ENCODE measurements around the gene DOK5.
"Not testable (repeated sequence)": the region's sequence is repeated elsewhere in the genome, so short reads cannot be mapped to it uniquely, and the experiment has no call there.

The DOK5 gene

DNA sequence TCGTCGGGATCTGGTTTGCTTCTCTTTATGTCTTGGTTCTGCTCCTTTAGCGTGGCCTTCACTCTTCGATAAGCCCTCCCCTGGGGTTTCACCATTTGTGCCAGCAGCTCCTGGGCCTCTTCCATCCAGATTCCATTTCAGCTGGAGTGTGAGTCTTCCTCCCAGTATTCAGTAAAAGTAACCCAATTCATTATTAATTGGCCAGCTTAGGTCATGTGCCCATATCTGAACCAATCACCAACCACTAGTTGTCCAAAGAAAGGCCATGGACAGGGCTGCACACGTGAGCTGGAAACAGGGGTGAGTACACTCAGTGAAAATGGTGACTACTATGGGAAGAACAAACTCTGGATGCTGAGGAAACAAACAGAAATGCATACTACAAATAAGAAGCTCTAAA, 2.8 kb upstream of the DOK5 start:
- no peak for DNase-seq

DNA sequence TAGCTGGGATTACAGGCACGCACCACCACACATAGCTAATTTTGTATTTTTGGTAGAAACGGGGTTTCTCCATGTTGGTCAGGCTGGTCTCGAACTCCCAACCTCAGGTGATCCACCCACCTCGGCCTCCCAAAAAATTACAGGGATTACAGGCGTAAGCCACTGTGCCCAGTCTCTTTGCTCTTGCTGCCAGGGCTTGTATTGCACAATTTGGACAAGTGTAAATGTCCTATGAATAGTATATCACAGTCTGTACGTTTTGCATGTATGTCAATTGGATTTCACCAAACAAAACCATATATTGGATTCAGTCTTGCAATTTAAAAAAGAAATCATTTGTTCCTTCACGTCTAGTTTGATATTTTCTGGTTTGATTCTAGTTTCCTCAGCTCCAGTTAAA, 2.1 kb upstream of the DOK5 start:
- no peak for DNase-seq

- DNase-seq = no peak
Observed at GRCh38 chr20:54474046-54474445, 1.3 kb upstream of the DOK5 start.

- no peak for DNase-seq
Observed at GRCh38 chr20:54474866-54475265, 527 bp upstream of the DOK5 start.

- DNase-seq = no peak
Observed at GRCh38 chr20:54476169-54477009, 996 bp downstream of the DOK5 start.

DNA sequence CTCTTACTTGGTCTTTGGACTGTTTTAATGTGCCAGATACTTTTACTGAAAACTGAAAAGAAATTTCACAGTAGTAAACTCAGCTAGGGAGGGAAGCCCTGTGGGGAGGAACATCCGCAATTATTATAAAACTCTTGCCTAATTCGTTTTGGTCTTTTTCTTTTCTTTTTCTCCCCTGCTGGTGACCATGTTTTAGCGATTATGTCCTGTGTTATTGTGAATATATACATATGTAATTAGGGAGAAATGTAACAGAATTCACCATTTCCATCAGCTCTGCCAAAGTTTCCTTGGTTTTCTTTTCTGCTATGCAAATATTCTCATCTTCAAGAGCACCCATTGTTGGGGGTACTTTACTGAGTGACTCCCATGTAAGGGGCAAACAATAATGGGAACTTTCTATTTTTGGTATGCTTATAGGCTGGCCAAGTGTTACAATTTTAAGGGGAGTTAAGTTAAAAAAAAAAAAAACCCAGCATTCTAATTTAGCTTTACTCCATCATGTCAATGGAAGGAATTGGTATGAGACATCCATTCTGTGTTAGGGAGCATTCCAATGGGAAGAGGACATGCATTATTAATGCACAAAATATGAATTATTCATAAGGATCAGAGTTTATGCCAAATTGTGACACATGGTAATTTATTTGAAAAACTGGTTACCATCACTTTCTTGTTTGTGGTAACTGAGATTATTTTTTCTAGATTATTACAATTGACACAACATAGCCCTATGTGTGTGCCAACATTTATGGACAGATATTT, 2.0 kb downstream of the DOK5 start:
- no peak for DNase-seq

- no peak for DNase-seq
Observed at GRCh38 chr20:54479138-54479906, 3.9 kb downstream of the DOK5 start.

DNA sequence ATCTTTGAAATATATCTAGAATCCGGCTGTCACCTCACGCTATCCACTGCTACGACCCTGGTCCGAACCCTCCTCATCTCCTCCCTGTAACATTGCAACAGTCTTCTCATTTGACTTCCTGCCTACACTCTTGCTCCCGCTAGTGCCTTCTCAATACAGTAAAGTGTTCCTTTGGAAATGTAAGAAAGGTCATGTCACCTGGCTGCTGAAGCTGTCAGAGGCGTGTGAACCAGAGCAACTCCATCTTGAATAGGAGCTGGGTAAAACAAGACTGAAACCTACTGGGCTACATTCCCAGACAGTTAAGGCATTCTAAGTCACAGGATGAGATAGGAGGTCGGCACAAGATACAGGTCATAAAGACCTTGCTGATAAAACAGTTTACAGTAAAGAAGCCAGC, 4.5 kb downstream of the DOK5 start:
- not testable (repeated sequence) for DNase-seq

DNA sequence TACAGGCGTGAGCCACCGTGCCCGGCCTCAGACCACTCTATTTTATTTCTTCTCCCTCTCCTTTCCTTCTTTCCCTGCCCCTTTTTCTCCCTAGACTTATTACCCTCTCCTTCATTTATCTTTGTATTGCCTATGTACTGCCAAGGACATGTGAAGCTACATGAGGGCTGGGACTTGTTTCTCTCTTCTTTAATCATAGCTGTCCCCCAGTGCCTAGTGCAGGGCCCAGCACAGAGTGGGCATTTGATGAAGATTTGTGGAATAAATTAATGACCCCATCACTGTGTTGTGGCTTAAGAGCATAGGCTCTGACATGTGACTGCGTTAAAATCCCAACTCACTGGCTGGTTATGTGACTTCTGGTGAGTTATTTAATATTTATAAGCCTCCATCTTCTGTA, 6.0 kb downstream of the DOK5 start:
- DNase-seq = no peak

GRCh38 chr20:54485631-54486030, 10.2 kb downstream of the DOK5 start:
- DNase-seq = no peak

DNA sequence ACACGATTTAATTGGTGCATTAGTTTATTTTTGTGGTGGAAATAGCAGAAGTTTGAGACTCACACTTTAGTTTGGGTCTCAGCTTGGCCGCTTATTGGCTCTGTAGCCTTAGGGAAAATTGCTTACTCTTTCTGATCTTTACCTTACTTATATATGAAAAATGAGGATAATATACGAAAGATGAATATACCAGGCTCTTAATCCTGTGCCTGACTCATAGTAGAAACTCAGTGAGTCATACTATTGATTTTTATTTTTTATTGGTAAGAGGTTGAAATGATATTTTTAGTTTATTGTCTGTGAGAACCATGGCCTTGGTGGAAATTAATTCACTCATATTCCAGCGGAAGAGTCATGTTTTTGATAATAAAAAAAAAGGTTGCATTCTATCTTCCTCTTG, 11.2 kb downstream of the DOK5 start:
- DNase-seq = no peak

DNA sequence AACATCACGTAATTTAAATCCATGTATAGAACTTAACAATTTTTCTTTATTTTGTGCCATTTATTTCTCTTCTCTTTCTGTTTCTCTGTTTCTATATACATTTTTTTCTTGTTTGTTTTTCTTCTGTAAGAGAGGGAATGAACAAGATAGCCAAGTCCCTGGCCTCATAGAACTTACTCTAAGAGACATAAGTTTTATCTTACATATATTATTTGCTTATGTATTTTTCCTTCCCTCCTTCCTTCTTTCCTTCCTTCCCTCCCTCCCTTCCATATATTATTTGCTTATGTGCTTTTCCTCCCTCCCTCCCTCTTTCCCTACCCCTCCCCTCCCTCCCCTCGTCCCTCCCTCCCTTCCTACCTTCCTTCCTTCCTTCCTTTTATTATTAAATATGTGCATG, 13.0 kb downstream of the DOK5 start:
- no peak for DNase-seq

GRCh38 chr20:54491506-54491905, 16.1 kb downstream of the DOK5 start:
- DNase-seq = no peak

DNA sequence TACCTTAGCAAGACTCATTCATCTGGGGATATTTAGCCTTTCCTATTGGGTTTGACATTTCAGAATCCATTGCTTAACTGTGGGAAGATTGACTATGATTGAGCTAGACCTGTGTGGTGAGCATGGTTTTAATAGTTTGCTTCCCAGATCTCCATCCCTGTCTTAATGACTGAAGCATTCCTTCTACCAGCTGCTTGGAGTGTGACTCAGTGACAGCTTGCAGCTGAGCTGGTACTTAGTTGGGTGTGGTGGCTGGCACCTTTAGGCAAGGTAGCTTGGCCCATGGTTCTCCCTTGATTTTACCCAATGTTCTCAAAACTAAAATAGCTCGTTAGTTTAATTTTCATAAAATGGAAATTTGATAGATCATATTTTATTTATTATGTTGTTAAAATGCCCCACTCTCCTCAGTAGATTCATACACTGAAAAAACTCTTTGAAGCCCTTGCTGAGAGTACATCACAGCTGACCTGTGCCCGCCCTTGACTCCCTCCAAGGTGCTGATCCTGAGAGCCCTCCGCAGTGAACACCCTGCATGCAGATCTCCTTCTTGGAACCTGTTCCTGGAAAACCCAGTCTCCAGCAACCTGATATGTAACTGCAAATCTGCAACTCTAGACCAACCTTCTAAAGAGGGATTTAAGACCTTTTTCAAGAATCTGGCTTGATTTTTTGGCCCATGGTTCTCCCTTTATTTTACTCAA, 19.1 kb downstream of the DOK5 start:
- DNase-seq = no peak

DNA sequence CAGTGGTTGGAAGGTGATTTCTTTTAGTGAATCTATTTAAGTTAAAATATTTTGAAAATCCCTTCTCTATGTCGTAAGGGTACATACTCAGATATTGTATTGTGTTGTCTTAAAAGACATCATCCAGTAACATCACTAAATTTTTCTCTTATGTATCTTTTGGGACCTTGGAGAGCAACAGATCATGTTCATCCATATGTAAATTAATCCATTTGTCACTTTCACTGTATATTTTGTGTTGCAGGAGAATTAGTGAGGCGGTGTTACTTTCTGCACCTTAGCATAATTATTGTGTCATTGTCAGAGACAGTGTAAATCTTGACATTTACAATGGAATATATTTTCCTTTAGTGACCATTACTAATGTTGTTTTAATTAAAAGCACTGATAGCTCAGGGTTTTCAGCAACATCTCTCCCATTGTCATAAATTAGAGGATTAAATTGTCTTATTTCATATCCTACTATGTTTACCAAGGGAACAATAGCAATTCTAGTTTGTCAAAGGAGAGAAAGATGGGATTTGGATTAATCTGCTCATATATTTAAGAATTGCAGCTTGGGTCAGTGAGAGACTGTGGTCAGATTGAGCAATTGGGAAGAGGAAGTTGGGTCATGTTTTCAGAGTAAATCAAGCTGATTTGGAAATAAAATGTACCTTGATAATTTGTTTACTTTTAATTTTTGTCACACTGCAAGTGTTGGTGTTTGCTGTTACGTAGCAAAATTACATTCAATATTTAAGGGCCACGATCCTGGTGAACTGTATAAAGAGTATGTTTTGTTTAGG, 22.7 kb downstream of the DOK5 start:
- no peak for DNase-seq

- no peak for DNase-seq
Observed at GRCh38 chr20:54499111-54499510, 23.7 kb downstream of the DOK5 start.

GRCh38 chr20:54502179-54502578, 26.8 kb downstream of the DOK5 start:
- no peak for DNase-seq

GRCh38 chr20:54506643-54507042, 31.2 kb downstream of the DOK5 start:
- no peak for DNase-seq

DNA sequence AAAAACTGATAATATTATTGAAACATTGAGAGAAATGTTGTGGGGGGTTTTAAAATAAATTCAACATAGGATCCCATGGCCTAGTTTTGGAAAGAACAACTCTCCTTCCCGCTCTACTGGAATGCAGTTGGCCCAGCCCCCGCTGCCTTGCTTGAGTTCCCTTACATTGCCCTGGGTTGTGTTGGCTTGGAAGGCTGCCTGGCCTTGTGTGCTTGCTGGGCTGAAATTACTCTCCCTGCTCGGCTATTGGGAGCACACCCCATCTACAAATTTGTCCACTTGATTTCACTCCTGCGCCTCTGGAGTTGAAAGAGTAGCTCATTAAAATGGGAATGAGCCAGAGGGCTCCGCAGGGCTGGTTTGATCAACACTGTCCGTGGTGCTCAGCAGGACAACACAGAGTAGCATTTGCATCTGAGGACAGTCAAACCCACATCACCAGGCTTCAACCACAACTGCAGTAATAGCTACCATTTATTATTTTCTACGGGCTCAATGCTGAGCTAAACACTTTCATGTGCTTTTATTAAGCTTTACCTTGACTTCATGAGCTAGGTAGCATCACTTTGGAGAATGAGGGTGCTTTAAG, 35.2 kb downstream of the DOK5 start:
- no peak for DNase-seq

DNA sequence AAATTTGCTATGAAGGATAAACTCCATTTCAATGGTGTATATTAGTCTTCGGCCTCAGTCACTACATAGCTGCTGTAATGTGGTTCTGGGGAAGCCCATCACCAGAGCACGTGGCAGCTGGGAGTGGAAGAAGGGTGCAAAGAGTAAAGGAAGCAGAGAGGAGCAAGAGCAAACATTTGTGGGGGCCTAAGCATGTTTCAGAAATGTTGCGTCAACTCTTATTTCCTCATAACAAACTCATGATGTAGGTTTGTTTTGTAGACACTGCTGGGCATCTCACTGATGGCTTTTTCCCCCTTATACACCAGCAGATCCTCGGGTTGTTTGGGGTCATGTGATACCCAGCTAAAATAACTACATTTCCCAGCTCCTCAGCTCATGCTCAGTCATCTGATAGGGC, 37.3 kb downstream of the DOK5 start:
- DNase-seq = no peak

DNA sequence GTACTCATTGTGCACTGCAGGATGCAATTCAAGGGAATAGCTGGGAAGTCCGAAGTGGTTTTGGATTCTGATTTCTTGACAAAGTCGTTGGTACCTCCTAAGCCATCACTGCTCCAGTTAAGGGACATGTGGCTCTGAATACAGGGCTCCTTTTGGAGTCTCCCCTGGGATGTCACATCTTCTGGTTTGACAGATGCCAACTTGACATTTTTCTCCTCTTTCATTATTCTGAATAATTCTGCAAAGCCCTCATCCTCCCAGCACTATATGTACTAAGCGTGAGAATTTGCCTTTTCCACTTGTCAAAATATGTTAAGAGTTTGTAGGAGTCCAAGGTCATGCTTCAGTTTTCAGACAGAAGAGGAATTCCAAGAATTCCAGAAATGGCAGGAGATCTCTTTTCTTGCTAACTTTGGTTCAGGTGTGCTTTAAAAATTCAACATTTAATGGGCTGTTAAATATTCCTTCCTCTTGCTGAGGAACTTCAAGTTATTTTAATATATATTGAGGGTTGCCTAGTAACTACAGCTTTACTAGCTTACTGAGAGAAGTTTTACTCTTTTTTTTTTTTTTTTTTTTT, 38.7 kb downstream of the DOK5 start:
- no peak for DNase-seq
